Gastrocnemius medialis (tissue), 4 donors: ENCODE measurements around the gene MYO1E.

Source experiments
- POLR2A ChIP-seq, 2 donors: fragments of 450-650 bp; IDR thresholded peaks; one replicate each; pipeline ENCODE4 v1.6.1; 2017; ENCODE audit warnings: antibody characterized with exemption in 2 of 2, mild to moderate bottlenecking in 2 of 2, moderate library complexity in 2 of 2
- TF ChIP-seq, protein P1 (sequence below), 5 experiments: fragments of 450-650 bp in 3 of 5; fragments of 200-600 bp in 2 of 5; sonication (generic) in 2 of 5; IDR thresholded peaks in 4 of 5; conservative IDR thresholded peaks in 1 of 5; 1 replicate in 4 of 5; 2 replicates in 1 of 5; pipeline ENCODE4 v1.5.1; 2016 to 2019; ENCODE audit warnings: antibody characterized with exemption in 5 of 5, mild to moderate bottlenecking in 3 of 5, moderate library complexity in 3 of 5

DNA sequence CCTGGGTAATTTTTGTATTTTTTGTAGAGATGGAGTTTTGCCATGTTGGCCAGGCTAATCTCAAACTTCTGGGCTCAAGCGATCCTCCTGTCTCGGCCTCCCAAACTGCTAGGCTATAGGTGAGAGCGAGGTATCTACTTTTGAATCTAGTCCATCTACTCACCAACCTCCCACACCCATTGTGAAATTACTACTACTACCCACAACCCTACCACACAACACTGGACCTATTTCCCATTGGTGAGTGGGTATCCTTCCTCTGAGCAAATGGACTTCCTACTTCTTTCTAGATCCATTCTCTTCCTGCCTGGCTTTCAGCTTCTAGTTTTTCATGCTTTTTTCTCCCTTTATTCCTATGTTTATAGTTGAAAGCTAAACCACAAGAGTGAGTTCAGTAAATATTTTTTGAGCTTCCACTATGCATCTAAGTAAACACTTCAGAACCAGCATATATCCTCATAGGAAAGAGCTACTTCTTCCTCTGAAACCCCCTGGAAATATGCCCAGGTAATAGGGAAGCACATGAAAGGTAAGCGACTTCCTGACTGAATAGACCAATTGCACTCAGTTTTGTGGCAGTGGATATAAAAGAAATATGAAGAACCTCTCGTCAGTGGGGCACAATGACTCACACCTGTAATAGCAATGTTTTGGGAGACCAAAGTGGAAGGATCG, 39.1 kb downstream of the MYO1E start:
- TF ChIP-seq, protein P1, sequence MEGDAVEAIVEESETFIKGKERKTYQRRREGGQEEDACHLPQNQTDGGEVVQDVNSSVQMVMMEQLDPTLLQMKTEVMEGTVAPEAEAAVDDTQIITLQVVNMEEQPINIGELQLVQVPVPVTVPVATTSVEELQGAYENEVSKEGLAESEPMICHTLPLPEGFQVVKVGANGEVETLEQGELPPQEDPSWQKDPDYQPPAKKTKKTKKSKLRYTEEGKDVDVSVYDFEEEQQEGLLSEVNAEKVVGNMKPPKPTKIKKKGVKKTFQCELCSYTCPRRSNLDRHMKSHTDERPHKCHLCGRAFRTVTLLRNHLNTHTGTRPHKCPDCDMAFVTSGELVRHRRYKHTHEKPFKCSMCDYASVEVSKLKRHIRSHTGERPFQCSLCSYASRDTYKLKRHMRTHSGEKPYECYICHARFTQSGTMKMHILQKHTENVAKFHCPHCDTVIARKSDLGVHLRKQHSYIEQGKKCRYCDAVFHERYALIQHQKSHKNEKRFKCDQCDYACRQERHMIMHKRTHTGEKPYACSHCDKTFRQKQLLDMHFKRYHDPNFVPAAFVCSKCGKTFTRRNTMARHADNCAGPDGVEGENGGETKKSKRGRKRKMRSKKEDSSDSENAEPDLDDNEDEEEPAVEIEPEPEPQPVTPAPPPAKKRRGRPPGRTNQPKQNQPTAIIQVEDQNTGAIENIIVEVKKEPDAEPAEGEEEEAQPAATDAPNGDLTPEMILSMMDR (IDR thresholded peaks at IDR 0.05 in 4 of 5, conservative IDR thresholded peaks at IDR 0.05 in 1 of 5) = no peak
- TF ChIP-seq POLR2A (IDR thresholded peaks at IDR 0.05) = no peak
